Vagina (tissue), 2 donors: ENCODE data around the gene ZNF578.

Source experiments
- CTCF ChIP-seq, 3 experiments: fragments of 450-650 bp in 2 of 3; fragments of 200-600 bp in 1 of 3; sonication (generic) in 1 of 3; IDR thresholded peaks; one replicate each; pipeline ENCODE4 v1.5.1; 2017 to 2019; ENCODE audit warnings: antibody characterized with exemption in 3 of 3, mild to moderate bottlenecking in 2 of 3, moderate library complexity in 2 of 3
- POLR2AphosphoS5 ChIP-seq, 2 donors: sonication (generic); formaldehyde crosslinking; IDR thresholded peaks; one replicate each; pipeline ENCODE4 v1.9.0; 2017; ENCODE audit warnings: antibody characterized with exemption in 2 of 2, mild to moderate bottlenecking in 2 of 2, low read depth in 1 of 2; ENCODE audit not compliant: insufficient read depth in 1 of 2

GRCh38 chr19:52442179-52442578, 11.2 kb upstream of the ZNF578 start:
- no peak for TF ChIP-seq CTCF (IDR thresholded peaks at IDR 0.05)
- no peak for TF ChIP-seq POLR2AphosphoS5 (IDR thresholded peaks at IDR 0.05; ENCODE audit: insufficient read depth in 1 of 2, low read depth in 1 of 2)
